Osteoblast (primary cell): ENCODE results near the gene LCE3D. TPM values are rescaled to one million over a fixed set of nuclear protein-coding genes. Genes with fewer than 3 reads are reported as not detected.
A peak's percentile ranks its signal among the peaks of the same experiment; 100 is the strongest.

ENCODE experiments used
- DNase-seq: peaks from one replicate; pipeline ENCODE4 v3.0.0; 2011; ENCODE audit warnings: low spot score, mixed read lengths; ENCODE audit not compliant: insufficient read length; ENCODE audit errors: missing footprints
- H2AFZ ChIP-seq: 2 replicates; pipeline ENCODE4 v1.6.0; 2011; ENCODE audit warnings: mild to moderate bottlenecking, low read length
- H3K27ac ChIP-seq: 2 replicates; pipeline ENCODE4 v1.5.1; 2011; ENCODE audit warnings: mild to moderate bottlenecking, low read depth, low read length, moderate library complexity
- H3K27me3 ChIP-seq: 2 replicates; pipeline ENCODE4 v1.6.0; 2012; ENCODE audit warnings: mild to moderate bottlenecking, control low read depth, inconsistent platforms, low read length, moderate library complexity; ENCODE audit not compliant: insufficient read depth
- H3K36me3 ChIP-seq: 2 replicates; pipeline ENCODE4 v1.5.1; 2011; ENCODE audit warnings: mild to moderate bottlenecking, low read length, control low read depth, moderate library complexity; ENCODE audit not compliant: insufficient read depth
- H3K4me1 ChIP-seq: 2 replicates; pipeline ENCODE4 v1.5.1; 2011; ENCODE audit warnings: mild to moderate bottlenecking, low read length, control low read depth, moderate library complexity; ENCODE audit not compliant: insufficient read depth
- H3K4me2 ChIP-seq: 2 replicates; pipeline ENCODE4 v1.6.0; 2011; ENCODE audit warnings: mild to moderate bottlenecking, low read length; ENCODE audit not compliant: insufficient read depth
- H3K4me3 ChIP-seq: fragments of 200-600 bp; sonication (generic); 3 replicates; pipeline ENCODE4 v1.5.1; 2012; ENCODE audit warnings: mild to moderate bottlenecking, low read length, inconsistent platforms; ENCODE audit not compliant: insufficient read depth
- H3K79me2 ChIP-seq: 2 replicates; pipeline ENCODE4 v1.6.0; 2012; ENCODE audit warnings: mild to moderate bottlenecking, low read length, control low read depth, inconsistent platforms; ENCODE audit not compliant: insufficient read depth
- H3K9me3 ChIP-seq: 2 replicates; pipeline ENCODE4 v1.5.1; 2011; ENCODE audit warnings: low read depth, low read length, control low read depth
- H4K20me1 ChIP-seq: 2 replicates; pipeline ENCODE4 v1.6.0; 2012; ENCODE audit warnings: mild to moderate bottlenecking, low read length, control low read depth; ENCODE audit not compliant: insufficient read depth
- total RNA-seq: library from RNA; depleted of rRNA; stranded (reverse); fragments of >200 nt; gene quantifications from 2 replicates; pipeline ENCODE4 v1.2.3, GENCODE V29; 2012
- TF ChIP-seq, protein P1 (sequence below): IDR thresholded peaks from 2 replicates; pipeline ENCODE4 v1.5.1; 2011; ENCODE audit warnings: mild to moderate bottlenecking, low read depth, low read length, moderate library complexity; ENCODE audit errors: extremely low read depth

The LCE3D gene
- total RNA-seq, 1 donor: not detected

DNA sequence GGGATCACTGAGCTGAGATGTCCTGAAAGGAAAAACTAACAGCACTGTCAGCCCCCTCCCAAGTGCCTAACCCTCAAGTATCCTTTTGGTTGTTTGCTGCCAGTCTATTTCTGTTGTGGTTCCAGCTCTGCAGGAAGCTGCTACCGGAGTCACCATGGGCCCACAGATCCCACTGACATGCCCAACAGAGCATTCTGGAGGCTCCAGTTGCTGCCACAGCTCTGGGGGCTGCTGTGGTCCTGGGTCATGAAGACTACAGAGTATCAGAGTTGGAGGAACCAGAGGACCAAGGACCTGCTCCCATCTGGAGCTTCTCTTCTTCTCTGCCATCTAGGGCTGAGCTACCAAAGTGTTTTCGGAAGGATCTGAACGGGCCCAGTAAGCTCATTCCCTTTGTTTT, 41.7 kb upstream of the LCE3D start:
- Histone ChIP-seq H3K36me3 (no peaks in the 10 kb centered on the region), H4K20me1 (no peaks in the 10 kb centered on the region), H3K4me1 (no peaks in the 10 kb centered on the region), H3K4me3 (no peak overlapping the region), H3K79me2 (no peaks in the 10 kb centered on the region), H2AFZ (no peak overlapping the region), H3K4me2 (no peak overlapping the region), H3K9me3 (no peaks in the 10 kb centered on the region), H3K27ac (no peak overlapping the region), H3K27me3 (no peaks in the 10 kb centered on the region)
- DNase-seq: peak; percentile 23
- TF ChIP-seq, protein P1, sequence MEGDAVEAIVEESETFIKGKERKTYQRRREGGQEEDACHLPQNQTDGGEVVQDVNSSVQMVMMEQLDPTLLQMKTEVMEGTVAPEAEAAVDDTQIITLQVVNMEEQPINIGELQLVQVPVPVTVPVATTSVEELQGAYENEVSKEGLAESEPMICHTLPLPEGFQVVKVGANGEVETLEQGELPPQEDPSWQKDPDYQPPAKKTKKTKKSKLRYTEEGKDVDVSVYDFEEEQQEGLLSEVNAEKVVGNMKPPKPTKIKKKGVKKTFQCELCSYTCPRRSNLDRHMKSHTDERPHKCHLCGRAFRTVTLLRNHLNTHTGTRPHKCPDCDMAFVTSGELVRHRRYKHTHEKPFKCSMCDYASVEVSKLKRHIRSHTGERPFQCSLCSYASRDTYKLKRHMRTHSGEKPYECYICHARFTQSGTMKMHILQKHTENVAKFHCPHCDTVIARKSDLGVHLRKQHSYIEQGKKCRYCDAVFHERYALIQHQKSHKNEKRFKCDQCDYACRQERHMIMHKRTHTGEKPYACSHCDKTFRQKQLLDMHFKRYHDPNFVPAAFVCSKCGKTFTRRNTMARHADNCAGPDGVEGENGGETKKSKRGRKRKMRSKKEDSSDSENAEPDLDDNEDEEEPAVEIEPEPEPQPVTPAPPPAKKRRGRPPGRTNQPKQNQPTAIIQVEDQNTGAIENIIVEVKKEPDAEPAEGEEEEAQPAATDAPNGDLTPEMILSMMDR: no peak

DNA sequence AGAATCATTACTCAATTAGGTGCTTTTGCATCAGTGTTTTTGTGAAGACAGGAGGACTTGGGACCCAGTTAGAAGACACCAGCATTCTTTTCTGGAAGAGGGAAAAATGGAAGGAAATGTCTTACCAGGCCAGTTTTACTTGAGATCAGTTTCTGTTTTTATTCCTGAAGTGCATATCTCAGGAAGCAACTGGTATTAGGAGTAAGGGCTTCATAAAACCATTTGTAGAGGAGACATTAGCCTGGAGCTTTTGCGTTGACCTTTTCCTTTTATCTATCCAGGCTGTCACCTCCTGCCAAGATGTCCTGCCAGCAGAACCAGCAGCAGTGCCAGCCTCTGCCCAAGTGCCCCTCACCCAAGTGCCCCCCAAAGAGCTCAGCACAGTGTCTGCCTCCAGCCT, 33.2 kb upstream of the LCE3D start, which contains the start of gene LCE3B:
TSS of gene LCE3B (plus strand) at position 301 of the 400 bp plus-strand sequence. CDS start at position 301, 0 bp downstream.
- Histone ChIP-seq H4K20me1 (no peaks in the 10 kb centered on the region), H3K36me3 (no peaks in the 10 kb centered on the region), H3K27ac (no peak within 1 kb of the TSS), H3K4me1 (no peaks in the 10 kb centered on the region), H3K27me3 (no peaks in the 10 kb centered on the region), H2AFZ (no peak within 1 kb of the TSS), H3K4me2 (no peak within 1 kb of the TSS), H3K4me3 (no peak within 1 kb of the TSS), H3K9me3 (no peaks in the 10 kb centered on the region), H3K79me2 (no peaks in the 10 kb centered on the region)
- no peak for DNase-seq
- TF ChIP-seq, protein P1: no peak

DNA sequence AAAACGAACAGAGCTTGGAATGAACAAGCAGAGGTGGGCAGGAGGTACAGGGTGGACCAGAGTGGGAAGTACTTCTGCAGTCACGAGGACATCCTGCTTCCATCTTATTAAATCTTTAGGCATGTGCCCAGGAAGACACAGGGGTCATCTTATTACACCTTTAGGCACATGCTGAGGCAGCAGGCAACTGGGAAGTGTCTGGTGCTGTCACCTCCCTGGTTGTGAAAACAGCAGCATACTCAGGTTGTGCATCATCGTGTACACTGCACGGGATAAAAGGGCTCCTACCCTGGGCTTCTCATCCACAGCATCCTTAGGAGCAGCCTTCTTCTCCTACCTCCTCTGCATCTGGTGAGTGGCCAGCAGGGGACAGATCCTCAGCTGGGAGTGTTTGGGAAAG, 19.6 kb upstream of the LCE3D start, which contains the start of gene LCE3C:
TSS of gene LCE3C (plus strand) at position 301 of the 400 bp plus-strand sequence. CDS start 498 bp downstream, outside the sequence.
- H2AFZ ChIP-seq: no peak within 1 kb of the TSS
- no peak within 1 kb of the TSS for H3K4me2 ChIP-seq
- H3K27ac ChIP-seq: no peak within 1 kb of the TSS
- H3K4me3 ChIP-seq: no peak within 1 kb of the TSS
- no peaks in the 10 kb centered on the region for H3K79me2 ChIP-seq
- H3K27me3 ChIP-seq: no peaks in the 10 kb centered on the region
- H4K20me1 ChIP-seq: no peaks in the 10 kb centered on the region
- TF ChIP-seq, protein P1: no peak
- no peak for DNase-seq
- H3K9me3 ChIP-seq: no peaks in the 10 kb centered on the region
- H3K4me1 ChIP-seq: no peaks in the 10 kb centered on the region
- H3K36me3 ChIP-seq: no peaks in the 10 kb centered on the region

DNA sequence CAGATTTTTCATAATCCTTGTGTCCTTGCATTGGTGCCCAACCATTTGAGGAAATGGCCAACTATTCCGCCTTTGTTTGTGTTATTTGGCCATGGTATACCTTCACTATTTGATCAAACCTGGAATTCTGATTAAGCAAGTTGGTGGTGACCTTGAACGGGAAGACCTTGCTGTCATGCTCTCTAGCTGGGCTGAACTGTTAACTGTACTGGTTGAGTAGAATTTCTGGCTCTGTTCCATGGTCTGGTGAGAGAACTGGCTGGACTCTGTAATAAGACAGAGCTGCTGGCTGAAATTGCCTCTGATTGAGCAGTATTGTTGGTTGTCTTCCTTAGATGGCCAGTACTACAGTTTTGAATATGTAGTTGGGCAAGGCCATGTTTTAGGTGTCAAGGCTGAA, 16.7 kb upstream of the LCE3D start:
- Histone ChIP-seq H3K27me3 (no peaks in the 10 kb centered on the region), H3K4me3 (no peak overlapping the region), H3K4me1 (no peaks in the 10 kb centered on the region), H4K20me1 (no peaks in the 10 kb centered on the region), H3K9me3 (no peaks in the 10 kb centered on the region), H3K36me3 (no peaks in the 10 kb centered on the region), H3K27ac (no peak overlapping the region), H3K4me2 (no peak overlapping the region), H3K79me2 (no peaks in the 10 kb centered on the region), H2AFZ (no peak overlapping the region)
- TF ChIP-seq, protein P1: no peak
- no peak for DNase-seq
